ENCODE results near the gene GRK5.

GRK5 gene

GRCh38 chr10:119445311-119445934 lies 238.1 kb downstream of the GRK5 start:
- Histone ChIP-seq H3K4me3 (ENCODE audit: low read length) (no peak overlapping the region), H4K20me1 (ENCODE audit: control insufficient read depth, insufficient read depth, low read depth, low read length) (no peaks in the 10 kb centered on the region), H3K9me2 (replicated peaks; ENCODE audit: control insufficient read depth, low read length) (no peaks in the 10 kb centered on the region), H3K79me2 (ENCODE audit: control insufficient read depth, low read length) (no peaks in the 10 kb centered on the region), H3K4me1 (ENCODE audit: control insufficient read depth, low read length) (peaks cover 39% of the 10 kb centered on the region), H3F3A (ENCODE audit: control insufficient read depth, insufficient read depth) (no peaks in the 10 kb centered on the region), H3K4me2 (ENCODE audit: low read length) (no peak overlapping the region), H3K9me3 (ENCODE audit: control insufficient read depth, insufficient read depth, low read length) (no peaks in the 10 kb centered on the region), H3K36me3 (ENCODE audit: control insufficient read depth, low read length) (no peaks in the 10 kb centered on the region), H3K27ac (ENCODE audit: low read depth, low read length) (no peak overlapping the region), H3K27me3 (ENCODE audit: control insufficient read depth, low read length) (no peaks in the 10 kb centered on the region)
- peak; percentile 98 for TF ChIP-seq CTCF (IDR thresholded peaks at IDR 0.05; ENCODE audit: low read depth, low read length, poor library complexity, severe bottlenecking)
- no peak for TF ChIP-seq EZH2phosphoT487 (IDR thresholded peaks at IDR 0.05; ENCODE audit: borderline replicate concordance, low read length)

GRCh38 chr10:119445935-119446317 lies 238.6 kb downstream of the GRK5 start:
- H3F3A ChIP-seq (ENCODE audit: control insufficient read depth, insufficient read depth): no peaks in the 10 kb centered on the region
- no peaks in the 10 kb centered on the region for H3K36me3 ChIP-seq (ENCODE audit: control insufficient read depth, low read length)
- peaks cover 39% of the 10 kb centered on the region for H3K4me1 ChIP-seq (ENCODE audit: control insufficient read depth, low read length)
- H3K9me2 ChIP-seq (replicated peaks; ENCODE audit: control insufficient read depth, low read length): no peaks in the 10 kb centered on the region
- H3K27me3 ChIP-seq (ENCODE audit: control insufficient read depth, low read length): no peaks in the 10 kb centered on the region
- H3K9me3 ChIP-seq (ENCODE audit: control insufficient read depth, insufficient read depth, low read length): no peaks in the 10 kb centered on the region
- H4K20me1 ChIP-seq (ENCODE audit: control insufficient read depth, insufficient read depth, low read depth, low read length): no peaks in the 10 kb centered on the region
- TF ChIP-seq EZH2phosphoT487 (IDR thresholded peaks at IDR 0.05; ENCODE audit: borderline replicate concordance, low read length) (no peak), CTCF (IDR thresholded peaks at IDR 0.05; ENCODE audit: low read depth, low read length, poor library complexity, severe bottlenecking) (no peak)
- no peaks in the 10 kb centered on the region for H3K79me2 ChIP-seq (ENCODE audit: control insufficient read depth, low read length)
- no peak overlapping the region for H3K4me3 ChIP-seq (ENCODE audit: low read length)
- no peak overlapping the region for H3K4me2 ChIP-seq (ENCODE audit: low read length)
- H3K27ac ChIP-seq (ENCODE audit: low read depth, low read length): no peak overlapping the region

GRCh38 chr10:119446441-119447277 lies 239.3 kb downstream of the GRK5 start:
- H3K9me2 ChIP-seq (replicated peaks; ENCODE audit: control insufficient read depth, low read length): no peaks in the 10 kb centered on the region
- H4K20me1 ChIP-seq (ENCODE audit: control insufficient read depth, insufficient read depth, low read depth, low read length): no peaks in the 10 kb centered on the region
- no peaks in the 10 kb centered on the region for H3F3A ChIP-seq (ENCODE audit: control insufficient read depth, insufficient read depth)
- TF ChIP-seq CTCF (IDR thresholded peaks at IDR 0.05; ENCODE audit: low read depth, low read length, poor library complexity, severe bottlenecking) (no peak), EZH2phosphoT487 (IDR thresholded peaks at IDR 0.05; ENCODE audit: borderline replicate concordance, low read length) (no peak)
- H3K4me2 ChIP-seq (ENCODE audit: low read length): no peak overlapping the region
- no peaks in the 10 kb centered on the region for H3K9me3 ChIP-seq (ENCODE audit: control insufficient read depth, insufficient read depth, low read length)
- no peaks in the 10 kb centered on the region for H3K36me3 ChIP-seq (ENCODE audit: control insufficient read depth, low read length)
- H3K27ac ChIP-seq (ENCODE audit: low read depth, low read length): no peak overlapping the region
- H3K79me2 ChIP-seq (ENCODE audit: control insufficient read depth, low read length): no peaks in the 10 kb centered on the region
- peaks cover 34% of the 10 kb centered on the region for H3K4me1 ChIP-seq (ENCODE audit: control insufficient read depth, low read length)
- no peaks in the 10 kb centered on the region for H3K27me3 ChIP-seq (ENCODE audit: control insufficient read depth, low read length)
- no peak overlapping the region for H3K4me3 ChIP-seq (ENCODE audit: low read length)
